Endothelial cell (in vitro differentiated cells): ENCODE measurements around the gene NQO1. TPM values are rescaled to one million over a fixed set of nuclear protein-coding genes. Genes with fewer than 3 reads are reported as not detected.

Experiments
- DNase-seq: peaks from one replicate; pipeline ENCODE4 v3.0.0; 2021; ENCODE audit warnings: low spot score
- H3K27ac Mint-ChIP-seq: one replicate; pipeline ENCODE4 v1.8.0; 2021; ENCODE audit warnings: mixed read lengths, inconsistent platforms; ENCODE audit not compliant: unreplicated experiment
- H3K27me3 Mint-ChIP-seq: one replicate; pipeline ENCODE4 v1.8.0; 2021; ENCODE audit warnings: mild to moderate bottlenecking, moderate library complexity, mixed read lengths, inconsistent platforms; ENCODE audit not compliant: unreplicated experiment
- H3K36me3 Mint-ChIP-seq: one replicate; pipeline ENCODE4 v1.8.0; 2021; ENCODE audit warnings: mild to moderate bottlenecking, low read depth, mixed read lengths, inconsistent platforms; ENCODE audit not compliant: unreplicated experiment
- H3K4me1 Mint-ChIP-seq: one replicate; pipeline ENCODE4 v1.8.0; 2021; ENCODE audit warnings: mild to moderate bottlenecking, mixed read lengths, inconsistent platforms; ENCODE audit not compliant: unreplicated experiment
- H3K4me3 Mint-ChIP-seq: one replicate; pipeline ENCODE4 v1.8.0; 2021; ENCODE audit warnings: mild to moderate bottlenecking, mixed read lengths, inconsistent platforms; ENCODE audit not compliant: unreplicated experiment
- H3K9me3 Mint-ChIP-seq: one replicate; pipeline ENCODE4 v1.8.0; 2021; ENCODE audit warnings: mixed read lengths, inconsistent platforms; ENCODE audit not compliant: unreplicated experiment
- total RNA-seq: library from RNA; stranded (reverse); fragmentation: NEBNext Ultra II Directional; extraction: Animal tissue kit (Norgen Biotek cat#: 25700); gene quantifications from one replicate; pipeline ENCODE4 v1.2.1, GENCODE V29; 2021; ENCODE audit not compliant: unreplicated experiment
- TF ChIP-seq, protein P1 (sequence below): fragments of 200-600 bp; sonication (generic); IDR thresholded peaks from one replicate; pipeline ENCODE4 v1.5.0; 2021; ENCODE audit warnings: antibody characterized with exemption; ENCODE audit not compliant: unreplicated experiment

NQO1 gene
- total RNA-seq, 1 donor from 2014 or later = 29.1 TPM

DNA sequence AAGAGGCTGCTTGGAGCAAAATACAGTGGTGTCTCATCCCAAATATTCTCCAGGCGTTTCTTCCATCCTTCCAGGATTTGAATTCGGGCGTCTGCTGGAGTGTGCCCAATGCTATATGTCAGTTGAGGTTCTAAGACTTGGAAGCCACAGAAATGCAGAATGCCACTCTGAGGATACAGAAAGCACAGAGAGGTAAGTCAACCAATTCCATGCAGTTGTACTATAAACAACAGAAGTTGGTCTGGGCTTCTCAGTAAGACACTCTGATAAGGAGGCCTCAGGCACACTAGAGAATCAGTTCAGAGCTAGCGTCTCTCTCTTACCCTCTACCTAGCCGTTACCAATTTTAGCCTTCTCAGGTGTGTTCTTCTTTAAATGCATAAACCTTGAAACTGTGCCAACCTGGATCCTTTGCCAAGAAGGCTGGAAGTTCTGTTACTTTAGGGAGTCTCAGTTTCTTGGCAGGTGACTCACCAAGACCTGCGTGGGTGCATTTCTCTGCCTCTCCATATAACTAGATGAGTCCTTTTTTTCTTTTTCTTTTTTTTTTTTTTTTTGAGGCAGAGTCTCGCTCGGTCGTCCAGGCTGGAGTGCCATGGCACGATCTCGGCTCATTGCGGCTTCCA is 15.1 kb downstream of the NQO1 start:
- TF ChIP-seq, protein P1, sequence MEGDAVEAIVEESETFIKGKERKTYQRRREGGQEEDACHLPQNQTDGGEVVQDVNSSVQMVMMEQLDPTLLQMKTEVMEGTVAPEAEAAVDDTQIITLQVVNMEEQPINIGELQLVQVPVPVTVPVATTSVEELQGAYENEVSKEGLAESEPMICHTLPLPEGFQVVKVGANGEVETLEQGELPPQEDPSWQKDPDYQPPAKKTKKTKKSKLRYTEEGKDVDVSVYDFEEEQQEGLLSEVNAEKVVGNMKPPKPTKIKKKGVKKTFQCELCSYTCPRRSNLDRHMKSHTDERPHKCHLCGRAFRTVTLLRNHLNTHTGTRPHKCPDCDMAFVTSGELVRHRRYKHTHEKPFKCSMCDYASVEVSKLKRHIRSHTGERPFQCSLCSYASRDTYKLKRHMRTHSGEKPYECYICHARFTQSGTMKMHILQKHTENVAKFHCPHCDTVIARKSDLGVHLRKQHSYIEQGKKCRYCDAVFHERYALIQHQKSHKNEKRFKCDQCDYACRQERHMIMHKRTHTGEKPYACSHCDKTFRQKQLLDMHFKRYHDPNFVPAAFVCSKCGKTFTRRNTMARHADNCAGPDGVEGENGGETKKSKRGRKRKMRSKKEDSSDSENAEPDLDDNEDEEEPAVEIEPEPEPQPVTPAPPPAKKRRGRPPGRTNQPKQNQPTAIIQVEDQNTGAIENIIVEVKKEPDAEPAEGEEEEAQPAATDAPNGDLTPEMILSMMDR = no peak
- no peak for DNase-seq
- H3K9me3 Mint-ChIP-seq = no peaks in the 10 kb centered on the region
- peaks cover 18% of the 10 kb centered on the region for H3K36me3 Mint-ChIP-seq
- H3K27ac Mint-ChIP-seq = no peak overlapping the region
- H3K4me1 Mint-ChIP-seq = no peaks in the 10 kb centered on the region
- H3K4me3 Mint-ChIP-seq = no peak overlapping the region
- H3K27me3 Mint-ChIP-seq = no peaks in the 10 kb centered on the region

DNA sequence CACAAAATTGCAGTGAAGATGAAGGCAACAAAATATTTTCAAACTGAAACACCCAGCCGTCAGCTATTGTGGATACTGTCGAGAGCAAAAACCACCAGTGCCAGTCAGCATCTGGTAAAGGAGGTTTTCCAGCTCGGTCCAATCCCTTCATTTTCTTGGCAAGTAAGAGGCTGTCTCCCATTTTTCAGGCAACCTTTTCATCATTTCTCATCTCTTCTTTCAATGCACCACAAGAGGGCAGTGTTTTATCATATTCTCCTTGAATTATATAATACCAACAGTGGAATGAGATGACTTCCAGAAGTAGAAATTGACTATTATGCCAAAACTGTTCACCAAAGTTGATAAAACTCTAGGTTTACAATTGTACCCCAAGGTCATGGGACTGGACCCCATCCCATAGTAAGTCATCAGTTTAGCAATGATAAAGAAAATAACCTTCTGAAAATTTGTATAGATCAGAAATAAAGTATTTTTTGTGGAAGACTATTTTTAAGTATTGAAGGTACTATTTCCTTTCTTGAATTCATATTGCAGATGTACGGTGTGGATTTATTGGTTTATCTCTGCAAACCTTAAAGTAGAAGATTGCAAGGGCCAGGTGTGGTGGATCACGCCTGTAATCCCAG is 16.8 kb downstream of the NQO1 start:
- no peaks in the 10 kb centered on the region for H3K27me3 Mint-ChIP-seq
- no peak overlapping the region for H3K4me3 Mint-ChIP-seq
- H3K36me3 Mint-ChIP-seq = peaks cover 18% of the 10 kb centered on the region
- TF ChIP-seq, protein P1 = peak; percentile 72
- no peaks in the 10 kb centered on the region for H3K9me3 Mint-ChIP-seq
- H3K4me1 Mint-ChIP-seq = no peaks in the 10 kb centered on the region
- DNase-seq = no peak
- H3K27ac Mint-ChIP-seq = peak overlapping the region; percentile 21

DNA sequence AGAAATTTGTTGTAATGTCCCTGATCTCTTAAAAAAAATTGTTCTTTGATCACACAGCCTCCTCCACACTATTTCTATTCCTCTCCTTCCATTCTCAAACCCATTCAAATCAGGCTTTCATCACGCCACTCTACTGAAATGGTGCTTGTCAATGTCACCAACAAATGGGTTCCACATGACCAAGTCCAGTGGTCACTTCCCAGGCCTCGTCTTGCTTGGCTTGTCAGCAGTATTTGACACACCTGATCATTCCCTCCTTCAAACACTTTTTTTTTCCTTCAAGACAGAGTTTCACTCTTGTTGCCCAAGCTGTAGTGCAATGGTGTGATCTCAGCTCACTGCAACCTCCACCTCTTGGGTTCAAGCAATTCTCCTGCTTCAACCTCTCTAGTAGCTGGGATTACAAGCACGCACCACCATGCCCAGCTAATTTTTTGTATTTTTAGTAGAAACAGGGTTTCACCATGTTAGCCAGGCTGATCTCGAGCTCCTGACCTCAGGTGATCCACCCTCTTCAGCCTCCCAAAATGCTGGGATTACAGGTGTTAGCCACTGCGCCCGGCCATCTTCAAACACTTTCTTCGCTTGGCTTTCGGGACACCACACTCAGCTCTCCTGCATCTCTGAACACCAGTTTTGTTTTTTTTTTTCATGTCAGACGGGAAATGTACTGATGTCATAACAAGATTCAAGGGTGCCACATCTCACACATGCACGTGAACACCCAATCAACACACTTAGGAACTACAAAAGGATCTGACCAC is 18.3 kb downstream of the NQO1 start:
- TF ChIP-seq, protein P1 = no peak
- H3K9me3 Mint-ChIP-seq = no peaks in the 10 kb centered on the region
- peak overlapping the region; percentile 1 for H3K4me3 Mint-ChIP-seq
- no peaks in the 10 kb centered on the region for H3K4me1 Mint-ChIP-seq
- H3K36me3 Mint-ChIP-seq = peaks cover 14% of the 10 kb centered on the region
- H3K27me3 Mint-ChIP-seq = no peaks in the 10 kb centered on the region
- peak overlapping the region; percentile 6 for H3K27ac Mint-ChIP-seq
- no peak for DNase-seq

DNA sequence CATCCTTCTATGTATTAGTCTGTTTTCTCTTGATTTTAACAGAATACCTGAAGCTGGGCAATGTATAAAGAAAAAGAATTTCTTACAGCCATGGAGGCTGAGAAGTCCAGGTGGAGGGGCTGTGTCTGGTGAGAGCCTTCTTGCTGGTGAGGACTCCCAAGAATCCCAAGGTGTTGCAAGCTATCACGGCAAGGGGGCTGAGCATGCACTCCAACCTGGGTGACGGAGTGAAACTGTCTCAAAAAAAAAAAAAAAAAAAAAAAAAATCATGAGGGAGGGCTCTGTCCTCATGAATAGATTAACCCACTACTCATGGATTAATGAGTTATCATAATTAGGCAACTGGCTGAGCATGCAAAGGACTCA is 19.4 kb downstream of the NQO1 start:
- Mint-ChIP-seq H3K27ac (no peak overlapping the region), H3K9me3 (no peaks in the 10 kb centered on the region), H3K27me3 (no peaks in the 10 kb centered on the region), H3K36me3 (peaks cover 12% of the 10 kb centered on the region), H3K4me3 (no peak overlapping the region), H3K4me1 (no peaks in the 10 kb centered on the region)
- no peak for DNase-seq
- TF ChIP-seq, protein P1 = no peak
